Stimulated activated CD8-positive, alpha-beta memory T cell treated with anti-CD3 and anti-CD28 coated beads, Interleukin-12 subunit alpha, Interleukin-12 subunit beta, amount 100 ng/mL, for 1 hour (primary cell): Measurements from ENCODE around the gene CDK14.

Source experiments
- DNase-seq: peaks from one replicate; pipeline ENCODE4 v3.0.0-alpha.2; 2020; ENCODE audit warnings: low read depth

CDK14 gene

GRCh38 chr7:90678986-90679385, 82.9 kb downstream of the CDK14 start:
- no peak for DNase-seq

GRCh38 chr7:90680484-90680883, 84.4 kb downstream of the CDK14 start:
- no peak for DNase-seq

- no peak for DNase-seq
Observed at GRCh38 chr7:90681336-90682022, 85.4 kb downstream of the CDK14 start.

- DNase-seq, result no peak
Observed at GRCh38 chr7:90686146-90686545, 90.0 kb downstream of the CDK14 start.

GRCh38 chr7:90688810-90689209, 92.7 kb downstream of the CDK14 start:
- no peak for DNase-seq

- no peak for DNase-seq
Observed at GRCh38 chr7:90689260-90689659, 93.1 kb downstream of the CDK14 start.

GRCh38 chr7:90690159-90690858, 94.2 kb downstream of the CDK14 start:
- no peak for DNase-seq

- DNase-seq, result no peak
Observed at GRCh38 chr7:90692396-90692795, 96.3 kb downstream of the CDK14 start.

GRCh38 chr7:90692947-90693346, 96.8 kb downstream of the CDK14 start:
- no peak for DNase-seq

GRCh38 chr7:90693939-90694338, 97.8 kb downstream of the CDK14 start:
- DNase-seq, result no peak

- DNase-seq, result no peak
Observed at GRCh38 chr7:90698616-90699015, 102.5 kb downstream of the CDK14 start.

- no peak for DNase-seq
Observed at GRCh38 chr7:90701021-90701420, 104.9 kb downstream of the CDK14 start.

GRCh38 chr7:90701771-90702170, 105.7 kb downstream of the CDK14 start:
- DNase-seq, result no peak

GRCh38 chr7:90705391-90706071, 109.4 kb downstream of the CDK14 start:
- no peak for DNase-seq

- no peak for DNase-seq
Observed at GRCh38 chr7:90706072-90706716, 110.1 kb downstream of the CDK14 start.

GRCh38 chr7:90708841-90709317, 112.8 kb downstream of the CDK14 start:
- no peak for DNase-seq

GRCh38 chr7:90709501-90710465, 113.7 kb downstream of the CDK14 start:
- no peak for DNase-seq

- no peak for DNase-seq
Observed at GRCh38 chr7:90710466-90710850, 114.3 kb downstream of the CDK14 start.

- no peak for DNase-seq
Observed at GRCh38 chr7:90713628-90714027, 117.5 kb downstream of the CDK14 start.

GRCh38 chr7:90715067-90715466, 118.9 kb downstream of the CDK14 start:
- no peak for DNase-seq

GRCh38 chr7:90717296-90718060, 121.4 kb downstream of the CDK14 start:
- DNase-seq, result no peak
